ENCODE data around the gene PHC2. TPM values are rescaled to one million over a fixed set of nuclear protein-coding genes. Genes with fewer than 3 reads are reported as not detected.

Gene PHC2
- polyA plus RNA-seq, 1 donor from 2014 or later: 171 TPM

- H3K9me3 ChIP-seq (ENCODE audit: low read length): no peaks in the 10 kb centered on the region
- no peak overlapping the region for H3K27ac ChIP-seq (ENCODE audit: low read length)
- H3K79me2 ChIP-seq (replicated peaks; ENCODE audit: insufficient read depth, low read length): no peaks in the 10 kb centered on the region
- no peak overlapping the region for H3K9ac ChIP-seq (ENCODE audit: low read length)
- no peak overlapping the region for H3K4me2 ChIP-seq (ENCODE audit: low read length)
- no peaks in the 10 kb centered on the region for H3F3A ChIP-seq (ENCODE audit: insufficient read depth, low read length, poor library complexity, severe bottlenecking)
- H3K9me2 ChIP-seq (ENCODE audit: insufficient read depth, low read length): no peaks in the 10 kb centered on the region
- H3K4me3 ChIP-seq (ENCODE audit: low read length): no peak overlapping the region
- no peaks in the 10 kb centered on the region for H3K27me3 ChIP-seq (ENCODE audit: insufficient read depth, low read depth, low read length)
- H4K20me1 ChIP-seq (ENCODE audit: insufficient read depth): no peaks in the 10 kb centered on the region
- H2AFZ ChIP-seq (ENCODE audit: low read depth, low read length): no peak overlapping the region
- no peaks in the 10 kb centered on the region for H3K36me3 ChIP-seq (ENCODE audit: insufficient read depth, low read length)
- no peak for TF ChIP-seq EP300 (conservative IDR thresholded peaks at IDR 0.05; ENCODE audit: poor library complexity, severe bottlenecking)
- TF ChIP-seq CTCF (IDR thresholded peaks at IDR 0.05; ENCODE audit: poor library complexity, severe bottlenecking): peak; percentile 93
- TF ChIP-seq POLR2AphosphoS5 (IDR thresholded peaks at IDR 0.05): no peak
- no peak for TF ChIP-seq EZH2 (IDR thresholded peaks at IDR 0.05; ENCODE audit: borderline replicate concordance, insufficient read depth, low read length, poor library complexity, severe bottlenecking)
- peak; percentile 25 for TF ChIP-seq MXI1 (conservative IDR thresholded peaks at IDR 0.05; ENCODE audit: poor library complexity, severe bottlenecking)
- TF ChIP-seq TAF1 (IDR thresholded peaks at IDR 0.05; ENCODE audit: low read depth): no peak
- TF ChIP-seq, protein P1, sequence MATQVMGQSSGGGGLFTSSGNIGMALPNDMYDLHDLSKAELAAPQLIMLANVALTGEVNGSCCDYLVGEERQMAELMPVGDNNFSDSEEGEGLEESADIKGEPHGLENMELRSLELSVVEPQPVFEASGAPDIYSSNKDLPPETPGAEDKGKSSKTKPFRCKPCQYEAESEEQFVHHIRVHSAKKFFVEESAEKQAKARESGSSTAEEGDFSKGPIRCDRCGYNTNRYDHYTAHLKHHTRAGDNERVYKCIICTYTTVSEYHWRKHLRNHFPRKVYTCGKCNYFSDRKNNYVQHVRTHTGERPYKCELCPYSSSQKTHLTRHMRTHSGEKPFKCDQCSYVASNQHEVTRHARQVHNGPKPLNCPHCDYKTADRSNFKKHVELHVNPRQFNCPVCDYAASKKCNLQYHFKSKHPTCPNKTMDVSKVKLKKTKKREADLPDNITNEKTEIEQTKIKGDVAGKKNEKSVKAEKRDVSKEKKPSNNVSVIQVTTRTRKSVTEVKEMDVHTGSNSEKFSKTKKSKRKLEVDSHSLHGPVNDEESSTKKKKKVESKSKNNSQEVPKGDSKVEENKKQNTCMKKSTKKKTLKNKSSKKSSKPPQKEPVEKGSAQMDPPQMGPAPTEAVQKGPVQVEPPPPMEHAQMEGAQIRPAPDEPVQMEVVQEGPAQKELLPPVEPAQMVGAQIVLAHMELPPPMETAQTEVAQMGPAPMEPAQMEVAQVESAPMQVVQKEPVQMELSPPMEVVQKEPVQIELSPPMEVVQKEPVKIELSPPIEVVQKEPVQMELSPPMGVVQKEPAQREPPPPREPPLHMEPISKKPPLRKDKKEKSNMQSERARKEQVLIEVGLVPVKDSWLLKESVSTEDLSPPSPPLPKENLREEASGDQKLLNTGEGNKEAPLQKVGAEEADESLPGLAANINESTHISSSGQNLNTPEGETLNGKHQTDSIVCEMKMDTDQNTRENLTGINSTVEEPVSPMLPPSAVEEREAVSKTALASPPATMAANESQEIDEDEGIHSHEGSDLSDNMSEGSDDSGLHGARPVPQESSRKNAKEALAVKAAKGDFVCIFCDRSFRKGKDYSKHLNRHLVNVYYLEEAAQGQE (IDR thresholded peaks at IDR 0.05; ENCODE audit: borderline replicate concordance): no peak
- TF ChIP-seq SMC3 (conservative IDR thresholded peaks at IDR 0.05; ENCODE audit: poor library complexity): peak; percentile 98
- TF ChIP-seq RAD21 (conservative IDR thresholded peaks at IDR 0.05): peak; percentile 90
Observed at GRCh38 chr1:33295450-33296081, 135.3 kb downstream of the PHC2 start.

- no peak overlapping the region for H3K4me2 ChIP-seq (ENCODE audit: low read length)
- H3K9me3 ChIP-seq (ENCODE audit: low read length): no peaks in the 10 kb centered on the region
- no peaks in the 10 kb centered on the region for H3K79me2 ChIP-seq (replicated peaks; ENCODE audit: insufficient read depth, low read length)
- no peak overlapping the region for H3K4me3 ChIP-seq (ENCODE audit: low read length)
- no peaks in the 10 kb centered on the region for H3K36me3 ChIP-seq (ENCODE audit: insufficient read depth, low read length)
- no peaks in the 10 kb centered on the region for H4K20me1 ChIP-seq (ENCODE audit: insufficient read depth)
- H3K27me3 ChIP-seq (ENCODE audit: insufficient read depth, low read depth, low read length): no peaks in the 10 kb centered on the region
- H3K9ac ChIP-seq (ENCODE audit: low read length): no peak overlapping the region
- TF ChIP-seq EZH2 (IDR thresholded peaks at IDR 0.05; ENCODE audit: borderline replicate concordance, insufficient read depth, low read length, poor library complexity, severe bottlenecking) (no peak), MXI1 (conservative IDR thresholded peaks at IDR 0.05; ENCODE audit: poor library complexity, severe bottlenecking) (no peak), EP300 (conservative IDR thresholded peaks at IDR 0.05; ENCODE audit: poor library complexity, severe bottlenecking) (no peak), POLR2AphosphoS5 (IDR thresholded peaks at IDR 0.05) (no peak)
- no peaks in the 10 kb centered on the region for H3K9me2 ChIP-seq (ENCODE audit: insufficient read depth, low read length)
- H3K27ac ChIP-seq (ENCODE audit: low read length): no peak overlapping the region
- H2AFZ ChIP-seq (ENCODE audit: low read depth, low read length): no peak overlapping the region
- no peaks in the 10 kb centered on the region for H3F3A ChIP-seq (ENCODE audit: insufficient read depth, low read length, poor library complexity, severe bottlenecking)
Observed at GRCh38 chr1:33295023-33295422, 135.9 kb downstream of the PHC2 start.

Measured in neural cell (in vitro differentiated cells).